HepG2 (cell line): ENCODE results near the gene PSMG4. TPM values are rescaled to one million over a fixed set of nuclear protein-coding genes. Genes with fewer than 3 reads are reported as not detected.

ENCODE experiments used
- ATAC-seq: fragments of 200-7000 bp; cut with Tn5 transposase; 3 replicates; pipeline ENCODE4 v1.9.1; 2020; ENCODE audit warnings: mild to moderate bottlenecking, moderate library complexity
- BruUV-seq: library from RNA; stranded (reverse); fragments of 400-500 nt; replicated peaks from 2 replicates; lab custom pipeline; 2021; lab: Mats Ljungman, UMichigan
- CTCF ChIA-PET: fragments of 300-600 bp; formaldehyde crosslinking; extraction: SDS; loops from one replicate; lab custom pipeline; 2021; ENCODE audit warnings: low total read pairs, inconsistent platforms, low intra/inter-chr PET ratio; lab: Yijun Ruan, JAX
- POLR2A ChIA-PET: fragments of 350-600 bp; sonication (Branson Sonifier 250); formaldehyde crosslinking; loops from one replicate; lab custom pipeline; 2020; ENCODE audit warnings: antibody characterized with exemption, inconsistent platforms; lab: Yijun Ruan, JAX
- DNase-seq: peaks from one replicate; pipeline ENCODE4 v3.0.0-alpha.2; 2015; ENCODE audit warnings: low spot score
- FAIRE-seq: peaks from 3 replicates; lab custom pipeline; 2011; peaks lifted over from hg19 to GRCh38; lab: Jason Lieb, UNC
- H2AFZ ChIP-seq: one replicate; pipeline ENCODE4 v1.6.1; 2011; ENCODE audit warnings: low read length, inconsistent platforms
- H3K27ac ChIP-seq: fragments of 300-600 bp; 3 replicates; pipeline ENCODE4 v1.8.0; 2011; ENCODE audit warnings: mixed run types, mild to moderate bottlenecking, mixed read lengths, low read length, inconsistent platforms; ENCODE audit not compliant: insufficient read depth; ENCODE audit errors: extremely low read length
- H3K27me3 ChIP-seq, 2 experiments: fragments of 200-600 bp in 1 of 2; 2 replicates in 1 of 2; 3 replicates in 1 of 2; pipeline versions ENCODE4 v1.6.0 to v1.8.0; 2011; ENCODE audit warnings: low read length in 2 of 2, mild to moderate bottlenecking in 2 of 2, moderate library complexity in 2 of 2, inconsistent platforms in 1 of 2; ENCODE audit not compliant: insufficient read depth in 2 of 2, control insufficient read depth in 1 of 2
- H3K36me3 ChIP-seq, 2 experiments: fragments of 200-600 bp in 1 of 2; replicated peaks in 1 of 2; 2 replicates in 1 of 2; 3 replicates in 1 of 2; pipeline versions ENCODE4 v1.5.1 to v1.8.0; 2011; ENCODE audit warnings: low read length in 2 of 2, inconsistent platforms in 1 of 2; ENCODE audit not compliant: insufficient read depth in 2 of 2, control insufficient read depth in 1 of 2
- H3K4me1 ChIP-seq: 2 replicates; pipeline ENCODE4 v1.5.1; 2012; ENCODE audit warnings: low read length, inconsistent platforms; ENCODE audit not compliant: insufficient read depth
- H3K4me2 ChIP-seq: 2 replicates; pipeline ENCODE4 v1.6.0; 2011; ENCODE audit warnings: low read depth, low read length, inconsistent platforms
- H3K4me3 ChIP-seq, 3 experiments: fragments of 200-600 bp in 1 of 3; sonication (generic), shearing (Covaris generic) in 1 of 3; replicated peaks in 1 of 3; 2 replicates each; pipeline ENCODE4 v1.5.1; 2011 to 2016; ENCODE audit warnings: low read length in 3 of 3, inconsistent platforms in 2 of 3, low read depth in 2 of 3, mild to moderate bottlenecking in 2 of 3, control low read depth in 1 of 3, mixed read lengths in 1 of 3; ENCODE audit not compliant: insufficient read depth in 1 of 3
- H3K79me2 ChIP-seq: one replicate; pipeline ENCODE4 v1.6.1; 2011; ENCODE audit warnings: low read length, inconsistent platforms; ENCODE audit not compliant: insufficient read depth
- H3K9ac ChIP-seq: 2 replicates; pipeline ENCODE4 v1.6.0; 2011; ENCODE audit warnings: mild to moderate bottlenecking, low read depth, low read length, inconsistent platforms; ENCODE audit not compliant: insufficient read depth
- H3K9me3 ChIP-seq: 2 replicates; pipeline ENCODE4 v1.5.1; 2012; ENCODE audit warnings: mild to moderate bottlenecking, low read length
- H4K20me1 ChIP-seq: 2 replicates; pipeline ENCODE4 v1.6.0; 2011; ENCODE audit warnings: inconsistent platforms, mild to moderate bottlenecking, low read length, moderate library complexity; ENCODE audit not compliant: insufficient read depth
- AGO2 ChIP-seq: fragments of 200-400 bp; formaldehyde crosslinking; optimal IDR thresholded peaks from 2 replicates; pipeline ENCODE3; 2017; ENCODE audit warnings: mild to moderate bottlenecking, low read depth, low read length, moderate library complexity
- FIP1L1 ChIP-seq: fragments of 200-400 bp; formaldehyde crosslinking; IDR thresholded peaks from 2 replicates; pipeline ENCODE4 v1.6.1; 2018; ENCODE audit warnings: low read depth, mild to moderate bottlenecking, low read length, moderate library complexity, borderline replicate concordance; ENCODE audit not compliant: insufficient read depth
- HNRNPL ChIP-seq: fragments of 200-400 bp; formaldehyde crosslinking; IDR thresholded peaks from 2 replicates; pipeline ENCODE4 v1.6.1; 2017; ENCODE audit warnings: mild to moderate bottlenecking, low read depth, low read length
- KDM4B ChIP-seq: sonication (generic); formaldehyde crosslinking; IDR thresholded peaks from 2 replicates; pipeline ENCODE4 v1.4.0; 2020; ENCODE audit warnings: missing genetic modification reagents
- KDM6A ChIP-seq: IDR thresholded peaks from 2 replicates; pipeline ENCODE4 v1.6.1; 2016; ENCODE audit warnings: low read depth
- MLLT10 ChIP-seq: sonication (generic); formaldehyde crosslinking; IDR thresholded peaks from 2 replicates; pipeline ENCODE4 v1.4.0; 2020; ENCODE audit warnings: missing genetic modification reagents
- PAF1 ChIP-seq: IDR thresholded peaks from 2 replicates; pipeline ENCODE4 v1.6.1; 2016; ENCODE audit warnings: missing genetic modification reagents, missing compliant biosample characterization
- RBM22 ChIP-seq: fragments of 200-400 bp; formaldehyde crosslinking; optimal IDR thresholded peaks from 2 replicates; pipeline ENCODE3; 2017; ENCODE audit warnings: mild to moderate bottlenecking, low read length, moderate library complexity
- ZFP36L1 ChIP-seq: sonication (generic); formaldehyde crosslinking; IDR thresholded peaks from 2 replicates; pipeline ENCODE4 v1.8.0; 2022; ENCODE audit warnings: mild to moderate bottlenecking, missing genetic modification reagents, moderate library complexity
- ZNF251 ChIP-seq: sonication (generic); formaldehyde crosslinking; IDR thresholded peaks from 2 replicates; pipeline ENCODE4 v1.9.0; 2021; ENCODE audit warnings: mild to moderate bottlenecking, missing genetic modification reagents
- WGBS: methylation state at CpG from one replicate; pipeline ENCODE4 v1.1.6; 2017; ENCODE audit warnings: low lambda C conversion rate; 5-methylcytosine and 5-hydroxymethylcytosine counted together
- in situ Hi-C: cut with HindIII; loops from 2 replicates; pipeline ENCODE4 v1.10.0; 2017; ENCODE audit warnings: low pct_unique_long_range_greater_than_20kb; ENCODE audit not compliant: extremely low pct_ligation_motif_present
- intact Hi-C: fragments of 100-400 bp; cut with micrococcal nuclease; formaldehyde crosslinking; loops from one replicate; pipeline ENCODE4 v1.10.0; 2022; ENCODE audit not compliant: unreplicated experiment
- polyA plus RNA-seq, 8 experiments: library from polyadenylated mRNA; depleted of rRNA in 3 of 8; stranded (reverse) in 7 of 8; unstranded in 1 of 8; fragments of >200 nt; fragmentation: Illumina TruSeq in 4 of 8; extraction: Trizol in 4 of 8; gene quantifications; 2 replicates each; pipeline versions ENCODE4 v1.2.1 to v1.2.3, GENCODE V29; 2011 to 2016; ENCODE audit warnings: low read depth in 4 of 8, missing spikeins in 1 of 8, mixed read lengths in 1 of 8; ENCODE audit not compliant: insufficient read depth in 1 of 8
- total RNA-seq, 5 experiments: library from RNA; depleted of rRNA; stranded (reverse); fragments of >200 nt; fragmentation: Illumina TruSeq; extraction: Trizol; gene quantifications; 2 replicates each; pipeline ENCODE4 v1.2.3, GENCODE V29; 2016; ENCODE audit warnings: low read depth in 1 of 5
- TF ChIP-seq, protein P1 (sequence below): sonication (generic); formaldehyde crosslinking; IDR thresholded peaks from 2 replicates; pipeline ENCODE4 v1.5.1; 2020; ENCODE audit warnings: mild to moderate bottlenecking, missing genetic modification reagents, moderate library complexity

PSMG4 gene
- total and polyA plus RNA-seq, 2 of the 13 experiments (the other 11 are each of a cell fraction or from before 2014, with no cell fraction given), result 28.5 to 32.8 TPM

DNA sequence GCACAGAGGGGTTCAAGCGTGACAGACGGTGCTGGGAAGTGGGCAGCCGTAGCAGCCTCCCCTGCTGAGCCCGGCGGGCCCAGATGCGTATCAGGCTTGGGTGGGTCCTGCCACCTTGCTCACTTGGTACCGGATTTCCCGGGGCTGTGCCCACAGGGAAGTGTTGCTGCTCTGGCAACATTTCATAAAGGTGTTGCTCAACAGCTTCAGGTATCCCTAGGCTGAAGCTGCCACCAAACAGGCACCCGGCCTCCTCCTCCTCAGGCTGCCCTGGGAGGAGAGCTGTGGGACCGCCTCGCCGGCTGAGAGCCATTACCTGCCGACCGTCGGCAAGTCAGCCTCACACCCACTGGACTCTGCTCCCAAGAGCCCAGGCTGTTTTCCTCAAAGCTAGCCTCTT, 11.5 kb downstream of the PSMG4 start (continued):
- no peak; the same call in 1 of the 2 replicates for TF ChIP-seq PAF1 (CRISPR knock-in tag)
- TF ChIP-seq FIP1L1, result 0 out of 2 replicates have a peak, but pooled peaks have one; percentile 21
- TF ChIP-seq ZFP36L1 (CRISPR knock-in tag), result no peak

DNA sequence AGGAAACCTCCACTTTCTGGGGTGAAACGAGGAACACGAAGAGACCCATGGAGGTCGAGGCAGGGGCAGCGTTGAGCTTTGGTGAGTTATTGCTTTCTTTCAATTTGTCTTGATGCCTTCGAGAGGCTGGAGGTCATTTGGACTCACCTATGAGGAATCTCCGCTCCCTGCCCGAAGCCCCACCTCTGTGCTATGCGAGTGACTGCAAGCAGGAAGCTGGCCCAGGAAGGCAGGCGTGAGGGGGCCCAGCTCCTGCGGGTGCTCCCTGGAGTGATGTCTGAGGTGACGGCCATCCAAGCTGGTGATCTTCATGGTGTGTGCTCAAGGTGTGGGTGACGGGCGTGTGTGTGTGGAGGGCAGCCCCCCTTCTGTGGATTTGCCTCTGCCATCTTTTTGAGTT, 13.0 kb downstream of the PSMG4 start:
- no peak overlapping the region for H2AFZ ChIP-seq
- H3K79me2 ChIP-seq, result peaks cover 2% of the 10 kb centered on the region
- ChIA-PET POLR2A (no interaction called here), CTCF (no interaction called here)
- TF ChIP-seq AGO2, result peak; percentile 21
- TF ChIP-seq ZNF251 (CRISPR knock-in tag), result no peak
- no peak for TF ChIP-seq KDM6A (CRISPR knock-in tag)
- no peak for TF ChIP-seq KDM4B (CRISPR knock-in tag)
- H3K9ac ChIP-seq, result no peak overlapping the region
- in situ Hi-C loops (loop anchor here (10.0 kb wide), 1 partner anchor 243 kb away; no protein-coding TSS in a partner anchor), intact Hi-C loops (no loop called here)
- 96% methylated on average over 13 of the region's 13 CpGs for WGBS
- no TSS peak for BruUV-seq
- no peak overlapping the region for H3K4me3 ChIP-seq
- no peak overlapping the region for H3K27ac ChIP-seq
- H3K27me3 ChIP-seq, result no peaks in the 10 kb centered on the region
- DNase-seq (no peak), FAIRE-seq (no peak), ATAC-seq (no peak)
- H3K4me2 ChIP-seq, result no peak overlapping the region
- H3K36me3 ChIP-seq, result peaks cover 28 to 67% of the 10 kb centered on the region in 2 experiments
- peaks cover 7% of the 10 kb centered on the region; the same call in 1 of the 2 replicates for H4K20me1 ChIP-seq
- H3K4me1 ChIP-seq, result no peaks in the 10 kb centered on the region
- H3K9me3 ChIP-seq, result no peaks in the 10 kb centered on the region

- no TSS peak for BruUV-seq
- H3K79me2 ChIP-seq, result no peaks in the 10 kb centered on the region
- no peak overlapping the region for H3K4me3 ChIP-seq
- no peaks in the 10 kb centered on the region for H3K4me1 ChIP-seq
- ATAC-seq, result no peak
- no peak overlapping the region for H3K9ac ChIP-seq
- no peak overlapping the region for H2AFZ ChIP-seq
- H3K36me3 ChIP-seq, result peaks cover 30 to 72% of the 10 kb centered on the region in 2 experiments
- in situ Hi-C loops (loop anchor here (10.0 kb wide), 1 partner anchor 242 kb away; no protein-coding TSS in a partner anchor), intact Hi-C loops (no loop called here)
- POLR2A ChIA-PET, result no interaction called here
- H3K27me3 ChIP-seq, result no peaks in the 10 kb centered on the region
- CTCF ChIA-PET, result no interaction called here
- 96% methylated on average over 32 of the region's 32 CpGs for WGBS
- FAIRE-seq, result no peak
- no peak for DNase-seq
- no peaks in the 10 kb centered on the region for H3K9me3 ChIP-seq
- no peak overlapping the region for H3K4me2 ChIP-seq
- H3K27ac ChIP-seq, result no peak overlapping the region
- peaks cover 7% of the 10 kb centered on the region; the same call in 1 of the 2 replicates for H4K20me1 ChIP-seq
- TF ChIP-seq MLLT10 (CRISPR knock-in tag) (no peak), RBM22 (peak; percentile 83), HNRNPL (0 out of 2 replicates have a peak, but pooled peaks have one; percentile 19)
- TF ChIP-seq, protein P1, sequence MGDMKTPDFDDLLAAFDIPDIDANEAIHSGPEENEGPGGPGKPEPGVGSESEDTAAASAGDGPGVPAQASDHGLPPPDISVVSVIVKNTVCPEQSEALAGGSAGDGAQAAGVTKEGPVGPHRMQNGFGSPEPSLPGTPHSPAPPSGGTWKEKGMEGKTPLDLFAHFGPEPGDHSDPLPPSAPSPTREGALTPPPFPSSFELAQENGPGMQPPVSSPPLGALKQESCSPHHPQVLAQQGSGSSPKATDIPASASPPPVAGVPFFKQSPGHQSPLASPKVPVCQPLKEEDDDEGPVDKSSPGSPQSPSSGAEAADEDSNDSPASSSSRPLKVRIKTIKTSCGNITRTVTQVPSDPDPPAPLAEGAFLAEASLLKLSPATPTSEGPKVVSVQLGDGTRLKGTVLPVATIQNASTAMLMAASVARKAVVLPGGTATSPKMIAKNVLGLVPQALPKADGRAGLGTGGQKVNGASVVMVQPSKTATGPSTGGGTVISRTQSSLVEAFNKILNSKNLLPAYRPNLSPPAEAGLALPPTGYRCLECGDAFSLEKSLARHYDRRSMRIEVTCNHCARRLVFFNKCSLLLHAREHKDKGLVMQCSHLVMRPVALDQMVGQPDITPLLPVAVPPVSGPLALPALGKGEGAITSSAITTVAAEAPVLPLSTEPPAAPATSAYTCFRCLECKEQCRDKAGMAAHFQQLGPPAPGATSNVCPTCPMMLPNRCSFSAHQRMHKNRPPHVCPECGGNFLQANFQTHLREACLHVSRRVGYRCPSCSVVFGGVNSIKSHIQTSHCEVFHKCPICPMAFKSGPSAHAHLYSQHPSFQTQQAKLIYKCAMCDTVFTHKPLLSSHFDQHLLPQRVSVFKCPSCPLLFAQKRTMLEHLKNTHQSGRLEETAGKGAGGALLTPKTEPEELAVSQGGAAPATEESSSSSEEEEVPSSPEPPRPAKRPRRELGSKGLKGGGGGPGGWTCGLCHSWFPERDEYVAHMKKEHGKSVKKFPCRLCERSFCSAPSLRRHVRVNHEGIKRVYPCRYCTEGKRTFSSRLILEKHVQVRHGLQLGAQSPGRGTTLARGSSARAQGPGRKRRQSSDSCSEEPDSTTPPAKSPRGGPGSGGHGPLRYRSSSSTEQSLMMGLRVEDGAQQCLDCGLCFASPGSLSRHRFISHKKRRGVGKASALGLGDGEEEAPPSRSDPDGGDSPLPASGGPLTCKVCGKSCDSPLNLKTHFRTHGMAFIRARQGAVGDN (CRISPR knock-in tag), result peak; percentile 8; the same call in 1 of the 2 replicates
These were observed 14.3 kb downstream of the PSMG4 start for GRCh38 chr6:3272911-3273547.
